Iris pigment epithelial cell (primary cell): ENCODE measurements around the gene MOCOS.

Experiments used
- DNase-seq: peaks from one replicate; pipeline ENCODE4 v3.0.0-alpha.2; 2011; ENCODE audit warnings: low read depth

MOCOS gene

GRCh38 chr18:36273347-36273746 lies 86.0 kb downstream of the MOCOS start:
- DNase-seq: no peak

- no peak for DNase-seq
Observed at GRCh38 chr18:36274083-36274715, 86.9 kb downstream of the MOCOS start.

GRCh38 chr18:36275561-36275960 lies 88.3 kb downstream of the MOCOS start:
- DNase-seq: no peak

GRCh38 chr18:36279001-36279400 lies 91.7 kb downstream of the MOCOS start:
- DNase-seq: no peak

GRCh38 chr18:36281936-36282335 lies 94.6 kb downstream of the MOCOS start:
- DNase-seq: no peak

- no peak for DNase-seq
Observed at GRCh38 chr18:36283448-36283847, 96.2 kb downstream of the MOCOS start.

- no peak for DNase-seq
Observed at GRCh38 chr18:36284268-36284667, 97.0 kb downstream of the MOCOS start.

- peak; percentile 65 for DNase-seq
Observed at GRCh38 chr18:36284671-36285295, 97.5 kb downstream of the MOCOS start.

GRCh38 chr18:36287653-36288052 lies 100.4 kb downstream of the MOCOS start:
- no peak for DNase-seq

GRCh38 chr18:36288689-36289088 lies 101.4 kb downstream of the MOCOS start:
- no peak for DNase-seq

GRCh38 chr18:36294031-36294430 lies 106.7 kb downstream of the MOCOS start:
- no peak for DNase-seq

- no peak for DNase-seq
Observed at GRCh38 chr18:36295214-36295613, 107.9 kb downstream of the MOCOS start.

- DNase-seq: no peak
Observed at GRCh38 chr18:36295880-36296301, 108.6 kb downstream of the MOCOS start.

GRCh38 chr18:36296650-36297416 lies 109.5 kb downstream of the MOCOS start:
- peak; percentile 69 for DNase-seq

- peak; percentile 26 for DNase-seq
Observed at GRCh38 chr18:36297417-36298125, 110.3 kb downstream of the MOCOS start, which contains the start of gene FHOD3. FHOD3 (plus strand) TSS chr18:36297713; CDS start chr18:36297836, 123 bp downstream.

- DNase-seq: no peak
Observed at GRCh38 chr18:36298126-36298741, 110.9 kb downstream of the MOCOS start.

GRCh38 chr18:36299015-36299414 lies 111.7 kb downstream of the MOCOS start:
- DNase-seq: no peak

- no peak for DNase-seq
Observed at GRCh38 chr18:36300211-36300610, 112.9 kb downstream of the MOCOS start.

GRCh38 chr18:36301884-36302283 lies 114.6 kb downstream of the MOCOS start:
- no peak for DNase-seq

GRCh38 chr18:36302676-36303075 lies 115.4 kb downstream of the MOCOS start:
- DNase-seq: peak; percentile 21

- no peak for DNase-seq
Observed at GRCh38 chr18:36303211-36303844, 116.0 kb downstream of the MOCOS start.
